AML-193 (cell line): ENCODE data around the gene ABCC1.

Source experiments
- DNase-seq, 2 experiments: peaks; one replicate each; lab custom pipeline; 2025; lab: John Stamatoyannopoulos, UW

The ABCC1 gene

GRCh38 chr16:15993541-15993940 is 44.1 kb downstream of the ABCC1 start:
- no peak for DNase-seq

GRCh38 chr16:15993946-15994665 is 44.7 kb downstream of the ABCC1 start:
- DNase-seq, result no peak

GRCh38 chr16:15996432-15997109 is 47.2 kb downstream of the ABCC1 start:
- no peak for DNase-seq

GRCh38 chr16:16000685-16001084 is 51.3 kb downstream of the ABCC1 start:
- DNase-seq, result no peak

- DNase-seq, result no peak
These were observed 52.3 kb downstream of the ABCC1 start for GRCh38 chr16:16001596-16002255.

GRCh38 chr16:16003719-16004313 is 54.4 kb downstream of the ABCC1 start:
- DNase-seq, result no peak

- DNase-seq, result no peak
These were observed 54.9 kb downstream of the ABCC1 start for GRCh38 chr16:16004314-16004749.

GRCh38 chr16:16005721-16006120 is 56.3 kb downstream of the ABCC1 start:
- DNase-seq, result no peak

GRCh38 chr16:16006650-16007049 is 57.2 kb downstream of the ABCC1 start:
- no peak for DNase-seq

GRCh38 chr16:16007743-16008111 is 58.3 kb downstream of the ABCC1 start:
- DNase-seq, result no peak

- no peak for DNase-seq
These were observed 59.2 kb downstream of the ABCC1 start for GRCh38 chr16:16008666-16009065.

GRCh38 chr16:16009401-16009800 is 60.0 kb downstream of the ABCC1 start:
- no peak for DNase-seq

- no peak for DNase-seq
These were observed 60.8 kb downstream of the ABCC1 start for GRCh38 chr16:16010194-16010593.

- no peak for DNase-seq
These were observed 62.7 kb downstream of the ABCC1 start for GRCh38 chr16:16012144-16012543.

- no peak for DNase-seq
These were observed 64.4 kb downstream of the ABCC1 start for GRCh38 chr16:16013812-16014211.

GRCh38 chr16:16014329-16015224 is 65.2 kb downstream of the ABCC1 start:
- DNase-seq, result no peak

- no peak for DNase-seq
These were observed 66.4 kb downstream of the ABCC1 start for GRCh38 chr16:16015849-16016248.

GRCh38 chr16:16016388-16016964 is 67.1 kb downstream of the ABCC1 start:
- DNase-seq, result no peak

- no peak for DNase-seq
These were observed 68.4 kb downstream of the ABCC1 start for GRCh38 chr16:16017812-16018211.

GRCh38 chr16:16018705-16019104 is 69.3 kb downstream of the ABCC1 start:
- DNase-seq, result no peak

GRCh38 chr16:16019488-16019887 is 70.1 kb downstream of the ABCC1 start:
- DNase-seq, result no peak
